Thoracic aorta (tissue), 2 donors: Measurements from ENCODE around the gene METTL17. TPM values are rescaled to one million over a fixed set of nuclear protein-coding genes. Genes with fewer than 3 reads are reported as not detected.

Source experiments
- ATAC-seq: fragments of 150-250 bp; one replicate; pipeline ENCODE4 v1.8.0; 2017; ENCODE audit warnings: low read depth; ENCODE audit not compliant: insufficient number of reproducible peaks, low FRiP score
- DNase-seq: peaks from one replicate; pipeline ENCODE4 v3.0.0-alpha.2; 2020; ENCODE audit warnings: low spot score
- H3K27ac ChIP-seq, 2 donors: fragments of 200-600 bp; sonication (generic); 1 replicate in 1 of 2; 2 replicates in 1 of 2; pipeline ENCODE4 v1.5.1; 2016; ENCODE audit warnings: mild to moderate bottlenecking in 2 of 2, moderate library complexity in 2 of 2
- H3K27me3 ChIP-seq: fragments of 200-600 bp; sonication (generic); replicated peaks from 2 replicates; pipeline ENCODE4 v1.6.0; 2016; ENCODE audit warnings: mild to moderate bottlenecking; ENCODE audit not compliant: insufficient read depth
- H3K36me3 ChIP-seq: fragments of 200-600 bp; sonication (generic); one replicate; pipeline ENCODE4 v1.5.1; 2016
- H3K4me1 ChIP-seq, 2 donors: fragments of 200-600 bp; sonication (generic); 1 replicate in 1 of 2; 2 replicates in 1 of 2; pipeline versions ENCODE4 v1.5.1 to v1.6.0; 2016; ENCODE audit warnings: low read depth in 2 of 2, mild to moderate bottlenecking in 1 of 2; ENCODE audit not compliant: control insufficient read depth in 1 of 2
- H3K4me3 ChIP-seq: fragments of 200-600 bp; sonication (generic); 2 replicates; pipeline ENCODE4 v1.5.1; 2016; ENCODE audit warnings: mild to moderate bottlenecking
- H3K9me3 ChIP-seq: fragments of 200-600 bp; sonication (generic); 2 replicates; pipeline ENCODE4 v1.5.1; 2016
- total RNA-seq, 2 donors: library from RNA; depleted of rRNA; stranded (reverse); fragments of >200 nt; gene quantifications; one replicate each; pipeline versions ENCODE4 v1.1.0 to v1.2.3, GENCODE V29; 2016
- TF ChIP-seq, protein P1 (sequence below): fragments of 200-600 bp; sonication (generic); IDR thresholded peaks from one replicate; pipeline ENCODE4 v1.5.1; 2019; ENCODE audit warnings: antibody characterized with exemption

The METTL17 gene
- total RNA-seq, 2 donors from 2014 or later = 94.8 to 141 TPM

DNA sequence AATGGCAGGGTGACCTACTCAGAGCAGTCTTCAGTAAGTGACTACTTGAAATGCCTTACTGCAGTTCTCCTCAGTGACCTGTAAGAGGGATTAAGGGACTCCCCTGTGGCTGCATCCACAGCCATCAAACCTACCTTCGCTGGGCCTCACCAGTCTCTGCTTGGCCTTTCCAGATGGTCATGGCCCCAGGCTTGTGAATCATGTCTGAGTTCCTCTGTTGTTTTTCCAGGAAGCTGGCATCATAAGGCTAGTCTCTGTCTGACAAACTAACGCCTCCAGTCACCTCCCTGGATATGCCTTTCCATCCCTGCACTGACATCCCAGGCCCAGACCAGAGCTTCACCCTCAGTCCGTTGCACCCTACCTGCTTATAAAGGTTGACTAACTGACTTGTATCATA, 20.4 kb upstream of the METTL17 start:
- ATAC-seq = no peak
- Histone ChIP-seq H3K36me3 (no peaks in the 10 kb centered on the region), H3K4me3 (no peak overlapping the region), H3K4me1 (peaks cover 4 to 11% of the 10 kb centered on the region in 2 donors), H3K9me3 (no peaks in the 10 kb centered on the region), H3K27ac (no peak overlapping the region), H3K27me3 (no peaks in the 10 kb centered on the region)
- no peak for DNase-seq
- TF ChIP-seq, protein P1, sequence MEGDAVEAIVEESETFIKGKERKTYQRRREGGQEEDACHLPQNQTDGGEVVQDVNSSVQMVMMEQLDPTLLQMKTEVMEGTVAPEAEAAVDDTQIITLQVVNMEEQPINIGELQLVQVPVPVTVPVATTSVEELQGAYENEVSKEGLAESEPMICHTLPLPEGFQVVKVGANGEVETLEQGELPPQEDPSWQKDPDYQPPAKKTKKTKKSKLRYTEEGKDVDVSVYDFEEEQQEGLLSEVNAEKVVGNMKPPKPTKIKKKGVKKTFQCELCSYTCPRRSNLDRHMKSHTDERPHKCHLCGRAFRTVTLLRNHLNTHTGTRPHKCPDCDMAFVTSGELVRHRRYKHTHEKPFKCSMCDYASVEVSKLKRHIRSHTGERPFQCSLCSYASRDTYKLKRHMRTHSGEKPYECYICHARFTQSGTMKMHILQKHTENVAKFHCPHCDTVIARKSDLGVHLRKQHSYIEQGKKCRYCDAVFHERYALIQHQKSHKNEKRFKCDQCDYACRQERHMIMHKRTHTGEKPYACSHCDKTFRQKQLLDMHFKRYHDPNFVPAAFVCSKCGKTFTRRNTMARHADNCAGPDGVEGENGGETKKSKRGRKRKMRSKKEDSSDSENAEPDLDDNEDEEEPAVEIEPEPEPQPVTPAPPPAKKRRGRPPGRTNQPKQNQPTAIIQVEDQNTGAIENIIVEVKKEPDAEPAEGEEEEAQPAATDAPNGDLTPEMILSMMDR = no peak

DNA sequence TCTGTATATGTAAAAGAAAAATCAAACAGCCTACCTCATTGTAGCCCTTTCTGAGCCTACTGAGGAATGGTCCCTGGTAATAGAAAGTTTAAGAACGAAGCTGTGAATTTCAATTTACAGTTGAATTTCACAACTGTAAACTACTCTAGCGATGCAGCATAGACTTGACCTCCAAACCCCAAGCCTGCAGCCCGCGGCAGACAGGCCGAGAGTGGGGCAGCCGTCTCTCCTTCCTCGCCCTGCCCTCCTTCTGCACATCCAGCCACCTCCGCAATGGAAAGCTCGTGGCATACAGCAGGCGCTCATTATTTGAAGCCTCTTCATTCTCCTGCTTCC, 19.2 kb upstream of the METTL17 start:
- H3K27ac ChIP-seq = peak overlapping the region; percentile 27 to 70
- H3K4me3 ChIP-seq = peak overlapping the region; percentile 93
- peak; percentile 12 for ATAC-seq

GRCh38 chr14:20970983-20971704, 18.6 kb upstream of the METTL17 start:
- Histone ChIP-seq H3K4me1 (peaks cover 4 to 23% of the 10 kb centered on the region in 2 donors), H3K9me3 (no peaks in the 10 kb centered on the region), H3K36me3 (no peaks in the 10 kb centered on the region), H3K4me3 (peak overlapping the region; percentile 93), H3K27me3 (no peaks in the 10 kb centered on the region), H3K27ac (peak overlapping the region; percentile 27 to 70)
- peak; percentile 28 for DNase-seq
- TF ChIP-seq, protein P1 = peak; percentile 81
- ATAC-seq = peak; percentile 91

More for the DNA sequence above, 19.2 kb upstream of the METTL17 start:
- Histone ChIP-seq H3K9me3 (no peaks in the 10 kb centered on the region), H3K27me3 (no peaks in the 10 kb centered on the region), H3K36me3 (no peaks in the 10 kb centered on the region), H3K4me1 (peaks cover 4 to 21% of the 10 kb centered on the region in 2 donors)
- no peak for DNase-seq
- TF ChIP-seq, protein P1 = no peak

DNA sequence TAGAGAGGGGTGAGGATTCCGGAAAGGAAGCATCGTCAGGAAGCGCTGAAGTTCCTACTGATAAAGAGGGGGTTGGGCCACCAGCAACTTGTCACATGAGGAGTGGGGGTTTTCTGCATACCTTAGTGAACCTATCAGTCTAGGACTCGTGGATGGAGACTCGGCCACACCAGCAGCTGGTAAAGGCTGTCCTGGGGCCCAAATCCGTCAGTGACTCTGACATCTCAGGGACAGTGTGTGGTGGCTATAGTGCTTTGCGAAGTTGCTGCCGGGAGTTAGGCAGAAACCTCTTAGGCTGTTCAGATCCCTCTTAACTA, 18.1 kb upstream of the METTL17 start:
- no peaks in the 10 kb centered on the region for H3K9me3 ChIP-seq
- peak overlapping the region; percentile 93 for H3K4me3 ChIP-seq
- peaks cover 4 to 23% of the 10 kb centered on the region in 2 donors for H3K4me1 ChIP-seq
- peak overlapping the region; percentile 27 to 70 for H3K27ac ChIP-seq
- no peak for DNase-seq
- H3K36me3 ChIP-seq = no peaks in the 10 kb centered on the region
- H3K27me3 ChIP-seq = no peaks in the 10 kb centered on the region
- ATAC-seq = no peak
- TF ChIP-seq, protein P1 = no peak

GRCh38 chr14:20973501-20973900, 16.3 kb upstream of the METTL17 start:
- ATAC-seq (no peak), DNase-seq (no peak)
- Histone ChIP-seq H3K4me1 (peaks cover 4 to 23% of the 10 kb centered on the region in 2 donors), H3K36me3 (no peaks in the 10 kb centered on the region), H3K27ac (no peak overlapping the region), H3K9me3 (no peaks in the 10 kb centered on the region), H3K27me3 (no peaks in the 10 kb centered on the region), H3K4me3 (no peak overlapping the region)
- TF ChIP-seq, protein P1 = no peak
